Esophagus squamous epithelium (tissue), 4 donors: ENCODE measurements around the gene CYP26B1.

Source experiments
- POLR2A ChIP-seq, 4 donors: fragments of 450-650 bp; IDR thresholded peaks; one replicate each; pipeline ENCODE4 v1.6.1; 2017; ENCODE audit warnings: antibody characterized with exemption in 4 of 4, mild to moderate bottlenecking in 4 of 4, moderate library complexity in 3 of 4
- TF ChIP-seq, protein P1 (sequence below), 6 experiments: fragments of 450-650 bp in 4 of 6; fragments of 200-600 bp in 2 of 6; sonication (generic) in 2 of 6; IDR thresholded peaks; one replicate each; pipeline ENCODE4 v1.5.1; 2016 to 2019; ENCODE audit warnings: antibody characterized with exemption in 6 of 6, mild to moderate bottlenecking in 4 of 6, moderate library complexity in 4 of 6

DNA sequence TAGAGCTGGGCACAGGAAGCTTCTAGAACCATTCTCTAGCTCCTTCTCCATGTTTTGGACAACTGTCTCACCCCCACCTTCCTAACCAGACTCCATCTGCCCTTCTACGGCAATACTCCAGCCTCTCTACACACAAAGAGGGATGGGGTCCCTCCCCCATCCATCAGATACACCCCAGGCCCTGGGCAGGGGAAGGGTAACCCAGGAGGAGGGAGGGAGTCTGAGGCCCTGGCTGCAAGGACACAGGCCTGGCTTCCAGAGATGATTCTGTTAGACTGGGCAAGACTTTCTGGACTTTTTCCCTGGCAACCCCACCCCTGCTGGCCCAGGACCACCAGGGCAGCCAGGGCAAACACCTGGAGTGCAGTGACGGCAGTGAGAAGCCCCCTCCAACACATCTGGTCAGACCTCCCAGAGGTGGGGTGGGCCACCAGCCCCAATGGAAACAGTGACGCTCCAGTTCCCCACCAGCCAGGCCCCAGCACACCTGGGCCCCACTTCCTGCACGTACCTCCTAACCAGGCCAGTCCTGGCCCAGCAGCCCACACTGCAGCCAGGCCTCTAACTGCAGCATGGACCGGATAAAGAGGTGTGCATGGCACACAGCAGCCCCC lies 6.5 kb downstream of the CYP26B1 start:
- TF ChIP-seq, protein P1, sequence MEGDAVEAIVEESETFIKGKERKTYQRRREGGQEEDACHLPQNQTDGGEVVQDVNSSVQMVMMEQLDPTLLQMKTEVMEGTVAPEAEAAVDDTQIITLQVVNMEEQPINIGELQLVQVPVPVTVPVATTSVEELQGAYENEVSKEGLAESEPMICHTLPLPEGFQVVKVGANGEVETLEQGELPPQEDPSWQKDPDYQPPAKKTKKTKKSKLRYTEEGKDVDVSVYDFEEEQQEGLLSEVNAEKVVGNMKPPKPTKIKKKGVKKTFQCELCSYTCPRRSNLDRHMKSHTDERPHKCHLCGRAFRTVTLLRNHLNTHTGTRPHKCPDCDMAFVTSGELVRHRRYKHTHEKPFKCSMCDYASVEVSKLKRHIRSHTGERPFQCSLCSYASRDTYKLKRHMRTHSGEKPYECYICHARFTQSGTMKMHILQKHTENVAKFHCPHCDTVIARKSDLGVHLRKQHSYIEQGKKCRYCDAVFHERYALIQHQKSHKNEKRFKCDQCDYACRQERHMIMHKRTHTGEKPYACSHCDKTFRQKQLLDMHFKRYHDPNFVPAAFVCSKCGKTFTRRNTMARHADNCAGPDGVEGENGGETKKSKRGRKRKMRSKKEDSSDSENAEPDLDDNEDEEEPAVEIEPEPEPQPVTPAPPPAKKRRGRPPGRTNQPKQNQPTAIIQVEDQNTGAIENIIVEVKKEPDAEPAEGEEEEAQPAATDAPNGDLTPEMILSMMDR (IDR thresholded peaks at IDR 0.05), result no peak
- no peak for TF ChIP-seq POLR2A (IDR thresholded peaks at IDR 0.05)
